ENCODE measurements around the gene PHLDB2.

GRCh38 chr3:111902534-111902933 lies 43.5 kb downstream of the PHLDB2 start:
- TF ChIP-seq CTCF (IDR thresholded peaks at IDR 0.05) (no peak), EP300 (IDR thresholded peaks at IDR 0.05) (no peak)
